ENCODE data around the gene MOV10.

The MOV10 gene

GRCh38 chr1:112744009-112744578 lies 69.6 kb downstream of the MOV10 start:
- H3K4me3 ChIP-seq (ENCODE audit: low read depth, low read length) = no peak overlapping the region
- TF ChIP-seq CTCF (IDR thresholded peaks at IDR 0.05; ENCODE audit: borderline replicate concordance, insufficient read depth, low read depth, low read length) = no peak

- TF ChIP-seq CTCF (IDR thresholded peaks at IDR 0.05; ENCODE audit: borderline replicate concordance, insufficient read depth, low read depth, low read length) = no peak
Observed at GRCh38 chr1:112748396-112748795, 73.9 kb downstream of the MOV10 start.

More at GRCh38 chr1:112748396-112748795, 73.9 kb downstream of the MOV10 start:
- no peak overlapping the region for H3K4me3 ChIP-seq (ENCODE audit: low read depth, low read length)

Data from GM12875 (cell line).